ENCODE measurements around the gene ZNF423. TPM values are rescaled to one million over a fixed set of nuclear protein-coding genes. Genes with fewer than 3 reads are reported as not detected.

The ZNF423 gene
- total RNA-seq, 3 donors from 2014 or later (not counting 1 experiment from before 2014, with no cell fraction given), result not detected

- Histone ChIP-seq H3K27me3 (ENCODE audit: control insufficient read depth, insufficient read depth, low read length) (no peaks in the 10 kb centered on the region), H3K27ac (ENCODE audit: low read length) (no peak overlapping the region), H3K36me3 (ENCODE audit: control insufficient read depth, insufficient read depth, low read length) (no peaks in the 10 kb centered on the region), H3K4me3 (ENCODE audit: low read length) (no peak overlapping the region), H3K9me3 (ENCODE audit: control insufficient read depth, insufficient read depth, low read length) (no peaks in the 10 kb centered on the region), H3K4me1 (ENCODE audit: control insufficient read depth, insufficient read depth, low read length) (no peaks in the 10 kb centered on the region)
- Mint-ChIP-seq H3K36me3 (no peaks in the 10 kb centered on the region), H3K4me1 (no peaks in the 10 kb centered on the region), H3K27ac (no peak overlapping the region), H3K4me3 (no peak overlapping the region), H3K27me3 (ENCODE audit: low read depth in 2 of 2) (peaks cover 0 to 11% of the 10 kb centered on the region in 2 donors), H3K9me3 (no peaks in the 10 kb centered on the region)
- WGBS (ENCODE audit: insufficient coverage), result 83% methylated on average over 21 of the region's 23 CpGs
- no peak for ATAC-seq
- intact Hi-C loops (cut with micrococcal nuclease), result no loop called here
- DNase-seq, result no peak
- no peak for TF ChIP-seq CTCF (IDR thresholded peaks at IDR 0.05)
Observed at GRCh38 chr16:49556606-49557446, 299.1 kb downstream of the ZNF423 start.

DNA sequence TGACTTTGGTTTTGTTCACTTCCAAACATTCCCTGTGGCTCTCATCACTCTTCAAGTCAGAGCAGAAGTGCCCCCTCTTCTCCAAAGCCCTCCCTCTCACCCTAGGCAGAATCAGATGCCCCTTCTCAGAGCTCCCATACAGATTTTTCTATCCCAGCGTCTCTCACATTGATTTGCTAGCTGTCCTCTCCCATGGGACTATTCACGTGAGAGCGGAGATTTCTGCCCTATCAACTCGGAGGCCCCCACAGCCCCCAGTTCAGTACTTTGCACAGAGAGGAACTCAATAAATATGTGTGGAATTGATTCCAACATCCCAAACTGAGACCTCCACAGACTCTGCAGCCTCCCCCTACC lies 299.7 kb downstream of the ZNF423 start:
- Histone ChIP-seq H3K27me3 (ENCODE audit: control insufficient read depth, insufficient read depth, low read length) (no peaks in the 10 kb centered on the region), H3K36me3 (ENCODE audit: control insufficient read depth, insufficient read depth, low read length) (no peaks in the 10 kb centered on the region), H3K27ac (ENCODE audit: low read length) (no peak overlapping the region), H3K4me3 (ENCODE audit: low read length) (no peak overlapping the region), H3K9me3 (ENCODE audit: control insufficient read depth, insufficient read depth, low read length) (no peaks in the 10 kb centered on the region), H3K4me1 (ENCODE audit: control insufficient read depth, insufficient read depth, low read length) (no peaks in the 10 kb centered on the region)
- WGBS (ENCODE audit: insufficient coverage), result 93% methylated on average over 2 of the region's 4 CpGs
- ATAC-seq, result no peak
- DNase-seq, result no peak
- Mint-ChIP-seq H3K4me1 (no peaks in the 10 kb centered on the region), H3K4me3 (no peak overlapping the region), H3K27ac (no peak overlapping the region), H3K27me3 (ENCODE audit: low read depth in 2 of 2) (peaks cover 0 to 11% of the 10 kb centered on the region in 2 donors), H3K9me3 (no peaks in the 10 kb centered on the region), H3K36me3 (no peaks in the 10 kb centered on the region)
- TF ChIP-seq CTCF (IDR thresholded peaks at IDR 0.05), result no peak
- intact Hi-C loops (cut with micrococcal nuclease), result no loop called here

GRCh38 chr16:49554681-49555080 lies 301.2 kb downstream of the ZNF423 start:
- no peaks in the 10 kb centered on the region for H3K4me1 ChIP-seq (ENCODE audit: control insufficient read depth, insufficient read depth, low read length)
- H3K36me3 ChIP-seq (ENCODE audit: control insufficient read depth, insufficient read depth, low read length), result no peaks in the 10 kb centered on the region
- Mint-ChIP-seq H3K27me3 (ENCODE audit: low read depth in 2 of 2) (peaks cover 0 to 11% of the 10 kb centered on the region in 2 donors), H3K9me3 (no peaks in the 10 kb centered on the region), H3K36me3 (no peaks in the 10 kb centered on the region), H3K27ac (no peak overlapping the region), H3K4me3 (no peak overlapping the region), H3K4me1 (no peaks in the 10 kb centered on the region)
- no peaks in the 10 kb centered on the region for H3K27me3 ChIP-seq (ENCODE audit: control insufficient read depth, insufficient read depth, low read length)
- TF ChIP-seq CTCF (IDR thresholded peaks at IDR 0.05), result no peak
- DNase-seq (no peak), ATAC-seq (no peak)
- WGBS (ENCODE audit: insufficient coverage), result 77% methylated on average over 3 of the region's 3 CpGs
- intact Hi-C loops (cut with micrococcal nuclease), result no loop called here
- no peak overlapping the region for H3K27ac ChIP-seq (ENCODE audit: low read length)
- no peak overlapping the region for H3K4me3 ChIP-seq (ENCODE audit: low read length)
- H3K9me3 ChIP-seq (ENCODE audit: control insufficient read depth, insufficient read depth, low read length), result no peaks in the 10 kb centered on the region
